ENCODE data around the gene VRK3.

Gene VRK3

DNA sequence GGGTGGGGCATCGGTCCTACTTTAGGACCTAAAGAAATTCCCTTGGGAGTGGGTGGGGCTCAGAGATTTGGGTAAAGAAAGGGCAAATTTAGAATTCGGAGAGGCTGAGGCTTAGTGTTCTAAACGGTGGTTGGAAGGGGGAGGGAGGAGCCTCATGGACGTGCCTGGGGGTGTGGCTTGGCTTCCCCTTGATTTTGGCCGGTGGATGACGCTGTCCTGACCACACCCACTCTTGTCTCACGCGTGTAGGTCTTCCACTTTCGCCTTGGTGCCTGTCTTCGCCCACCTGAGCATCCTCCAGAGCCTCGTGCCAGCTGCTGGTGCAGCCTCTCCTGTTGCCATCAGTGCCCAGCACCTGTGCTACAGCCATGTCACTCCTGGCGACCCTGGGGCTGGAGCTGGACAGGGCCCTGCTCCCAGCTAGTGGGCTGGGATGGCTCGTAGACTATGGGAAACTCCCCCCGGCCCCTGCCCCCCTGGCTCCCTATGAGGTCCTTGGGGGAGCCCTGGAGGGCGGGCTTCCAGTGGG is 94.6 kb downstream of the VRK3 start:
- DNase-seq (ENCODE audit: low spot score), result peak; percentile 56

DNA sequence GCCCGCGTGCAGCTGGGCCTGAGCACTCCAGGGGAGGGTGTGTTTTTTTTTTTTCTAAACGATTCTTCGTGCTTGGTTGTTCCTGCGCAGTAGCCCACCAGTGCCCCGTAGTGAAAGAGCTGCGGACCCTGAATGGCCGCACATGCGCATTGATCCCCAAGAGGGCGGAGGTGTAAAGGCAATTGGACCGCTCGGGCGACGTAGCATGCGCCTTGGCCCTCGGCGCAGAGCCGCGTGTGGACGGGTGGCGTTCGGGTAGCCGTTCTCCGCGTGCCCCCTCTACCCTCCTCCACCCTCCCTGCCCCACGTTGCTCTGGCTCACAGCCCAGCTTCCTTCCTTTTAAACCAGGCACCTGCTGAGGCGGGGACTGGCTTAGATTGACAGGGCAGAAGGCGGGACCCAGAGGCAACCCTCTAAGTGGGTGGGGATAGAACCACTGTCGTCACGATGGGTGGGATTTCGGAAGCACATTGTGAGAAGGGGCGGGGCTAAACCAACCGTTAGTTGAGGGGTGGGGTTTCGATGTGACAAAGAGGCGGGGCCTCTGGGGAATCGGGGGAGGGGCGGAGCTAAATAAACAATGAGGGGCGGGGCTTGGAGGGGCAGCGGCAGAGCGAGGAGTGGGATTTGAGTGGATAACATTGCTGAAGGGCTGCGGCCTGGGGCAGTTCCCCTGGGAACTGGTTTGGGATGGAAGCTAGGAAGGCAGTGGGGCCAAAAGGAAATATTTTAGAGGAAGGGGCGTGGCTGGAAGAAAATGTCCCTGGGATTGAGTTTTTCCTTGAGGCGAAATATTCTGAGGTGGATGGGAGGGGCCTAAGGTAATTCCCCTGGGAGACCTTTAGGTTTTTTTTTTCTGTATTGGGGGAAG is 95.3 kb downstream of the VRK3 start:
- peak; percentile 97 for DNase-seq (ENCODE audit: low spot score)

DNA sequence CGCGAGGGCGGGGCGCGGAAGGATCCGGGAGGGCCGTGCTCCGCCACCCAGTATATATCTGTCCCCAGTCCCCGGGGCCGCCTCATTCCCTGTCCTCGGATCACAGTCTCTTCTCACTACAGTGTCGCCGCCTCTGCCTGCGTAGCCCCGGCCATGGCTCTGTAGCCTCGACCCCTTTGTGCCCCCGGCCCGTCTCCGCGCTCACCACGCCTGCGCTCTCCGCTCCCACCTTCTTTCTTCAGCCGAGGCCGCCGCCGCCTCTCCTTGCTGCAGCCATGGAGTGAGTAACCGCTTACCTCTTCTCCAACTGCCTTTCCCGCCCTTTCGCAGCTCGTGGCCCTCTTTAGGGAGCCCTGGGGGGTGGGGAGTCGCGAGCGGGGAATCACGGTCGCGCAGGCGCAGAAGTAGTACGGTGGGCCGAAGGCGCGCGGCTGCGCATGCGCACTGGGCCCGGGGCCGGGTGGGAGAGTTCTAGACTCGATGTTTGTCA is 96.0 kb downstream of the VRK3 start, which contains the start of the genes ATF5 and NUP62:
TSS of gene ATF5 (plus strand) at position 85 of the 490 bp plus-strand sequence. CDS start 1,646 bp downstream, outside the sequence.
TSS of gene NUP62 (minus strand) at position 384 of the 490 bp plus-strand sequence. CDS start 19,697 bp downstream, outside the sequence.
- peak; percentile 71 for DNase-seq (ENCODE audit: low spot score)

DNA sequence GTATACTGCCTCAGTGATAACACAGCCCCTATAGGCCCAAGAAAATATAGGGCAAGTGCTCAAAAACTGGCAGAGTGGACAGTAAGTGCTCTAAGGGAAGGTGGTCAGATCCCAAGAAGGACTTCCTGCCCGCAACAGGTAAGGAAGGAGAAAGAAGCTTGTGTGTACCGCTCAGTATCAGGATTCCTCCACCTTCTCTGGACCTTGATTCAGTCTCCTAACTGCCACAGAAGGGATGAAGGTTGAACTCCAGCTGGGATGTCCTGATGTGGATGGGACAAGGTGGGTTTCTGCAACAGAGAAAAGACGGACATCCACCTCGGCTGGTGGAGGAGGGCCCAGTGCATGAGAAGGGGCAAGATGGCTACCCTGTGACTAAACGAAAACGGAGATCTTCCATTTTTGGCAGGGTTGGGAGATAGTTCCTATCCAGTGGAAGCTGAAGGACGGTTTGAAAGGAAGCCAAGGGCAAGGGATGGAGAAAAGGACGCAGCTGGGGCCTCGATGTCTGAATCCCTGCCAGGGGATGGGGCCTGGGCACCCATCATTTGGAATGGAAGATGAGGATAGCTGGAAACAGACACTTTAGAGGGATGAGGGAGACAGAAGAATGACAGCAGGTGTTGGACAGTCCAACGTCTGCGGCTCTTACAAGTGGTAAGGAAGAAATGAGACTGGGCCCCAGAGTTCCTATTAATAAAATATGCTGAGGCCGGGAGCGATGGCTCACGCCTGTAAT is 97.5 kb downstream of the VRK3 start:
- no peak for DNase-seq (ENCODE audit: low spot score)

DNA sequence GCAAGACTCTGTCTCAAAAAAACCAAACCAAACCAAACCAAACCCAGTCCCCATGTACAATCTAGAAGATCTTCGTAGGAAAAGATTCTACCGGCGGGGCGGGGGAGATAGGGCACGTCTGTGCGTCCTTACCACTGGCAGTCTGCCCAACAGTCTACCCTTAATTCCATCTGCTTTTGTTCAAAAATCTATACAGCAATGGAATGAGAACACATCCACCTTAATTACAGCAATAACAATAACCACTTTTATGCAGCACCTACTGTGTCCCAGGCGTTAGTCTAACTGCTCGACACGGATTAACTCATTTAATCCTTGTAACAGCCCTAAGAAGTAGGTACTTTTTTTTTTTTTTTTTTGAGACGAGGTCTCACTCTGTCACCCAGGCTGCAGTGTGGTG is 98.7 kb downstream of the VRK3 start:
- no peak for DNase-seq (ENCODE audit: low spot score)
